ENCODE measurements around the gene HYLS1. TPM values are rescaled to one million over a fixed set of nuclear protein-coding genes. Genes with fewer than 3 reads are reported as not detected.

Gene HYLS1
- total RNA-seq, 4 donors from 2014 or later, result 0.80 to 6.4 (median 3.4) TPM; not detected in 1

DNA sequence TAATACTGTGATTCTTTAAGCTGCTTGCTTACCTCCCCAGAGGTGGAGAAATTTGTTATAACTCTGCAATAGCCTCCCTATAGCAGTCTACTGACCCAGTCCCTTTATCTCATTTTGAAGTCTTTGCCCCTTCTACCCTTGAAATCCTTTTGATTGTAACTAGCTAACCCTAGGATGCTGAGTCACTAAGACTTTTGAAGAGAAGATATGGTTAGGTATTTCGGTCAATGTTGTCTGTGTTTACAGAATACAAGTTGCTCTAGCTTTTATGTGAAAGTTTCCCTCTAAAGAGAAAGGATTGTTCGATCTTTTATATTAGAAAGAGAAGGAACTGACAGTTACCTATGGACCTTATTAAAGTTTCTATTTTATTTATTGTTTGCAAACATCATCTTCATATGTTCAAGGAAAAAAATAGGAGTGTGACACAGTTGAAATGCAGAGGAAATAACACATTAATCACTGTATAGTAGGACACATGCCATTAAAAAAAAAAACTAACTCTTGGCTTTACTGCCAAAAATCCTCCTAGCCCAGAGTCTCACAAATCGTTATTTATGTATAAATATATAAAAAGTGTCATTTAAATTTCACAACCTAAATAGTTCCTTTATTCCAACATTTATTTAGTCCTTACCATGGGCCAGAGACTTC lies 3.1 kb downstream of the HYLS1 start:
- WGBS, 2 donors (ENCODE audit: low coverage in 1 of 2), result 75 to 81% methylated on average over 3 of the region's 3 CpGs
- intact Hi-C loops (cut with DNase I; ENCODE audit: low total_unique reads) (no loop called here), in situ Hi-C loops (cut with MboI; ENCODE audit: low pct_ligation_motif_present in 1 of 4, low pct_unique_long_range_greater_than_20kb in 1 of 4, low sequenced_read_pairs in 3 of 4) (loop anchor here in 1 of 4 donors (25.0 kb wide), 1 partner anchor 278 kb away; no protein-coding TSS in a partner anchor)
- TF ChIP-seq POLR2A (IDR thresholded peaks at IDR 0.05) (no peak), POLR2AphosphoS5 (IDR thresholded peaks at IDR 0.05) (no peak), EP300 (IDR thresholded peaks at IDR 0.05; ENCODE audit: low read depth) (no peak)
- TF ChIP-seq, protein P1, sequence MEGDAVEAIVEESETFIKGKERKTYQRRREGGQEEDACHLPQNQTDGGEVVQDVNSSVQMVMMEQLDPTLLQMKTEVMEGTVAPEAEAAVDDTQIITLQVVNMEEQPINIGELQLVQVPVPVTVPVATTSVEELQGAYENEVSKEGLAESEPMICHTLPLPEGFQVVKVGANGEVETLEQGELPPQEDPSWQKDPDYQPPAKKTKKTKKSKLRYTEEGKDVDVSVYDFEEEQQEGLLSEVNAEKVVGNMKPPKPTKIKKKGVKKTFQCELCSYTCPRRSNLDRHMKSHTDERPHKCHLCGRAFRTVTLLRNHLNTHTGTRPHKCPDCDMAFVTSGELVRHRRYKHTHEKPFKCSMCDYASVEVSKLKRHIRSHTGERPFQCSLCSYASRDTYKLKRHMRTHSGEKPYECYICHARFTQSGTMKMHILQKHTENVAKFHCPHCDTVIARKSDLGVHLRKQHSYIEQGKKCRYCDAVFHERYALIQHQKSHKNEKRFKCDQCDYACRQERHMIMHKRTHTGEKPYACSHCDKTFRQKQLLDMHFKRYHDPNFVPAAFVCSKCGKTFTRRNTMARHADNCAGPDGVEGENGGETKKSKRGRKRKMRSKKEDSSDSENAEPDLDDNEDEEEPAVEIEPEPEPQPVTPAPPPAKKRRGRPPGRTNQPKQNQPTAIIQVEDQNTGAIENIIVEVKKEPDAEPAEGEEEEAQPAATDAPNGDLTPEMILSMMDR (IDR thresholded peaks at IDR 0.05), result no peak
- no peaks in the 10 kb centered on the region for H3K9me3 ChIP-seq
- H3K4me3 ChIP-seq, result no peak overlapping the region
- no peaks in the 10 kb centered on the region for H3K36me3 ChIP-seq
- peaks cover 0 to 23% (median 10%) of the 10 kb centered on the region in 4 donors for H3K4me1 ChIP-seq
- H3K27me3 ChIP-seq, result no peaks in the 10 kb centered on the region
- no peak for DNase-seq
- H3K27ac ChIP-seq, result no peak overlapping the region

- intact Hi-C loops (cut with DNase I; ENCODE audit: low total_unique reads) (no loop called here), in situ Hi-C loops (cut with MboI; ENCODE audit: low pct_ligation_motif_present in 1 of 4, low pct_unique_long_range_greater_than_20kb in 1 of 4, low sequenced_read_pairs in 3 of 4) (loop anchor here in 1 of 4 donors (25.0 kb wide), 1 partner anchor 280 kb away; no protein-coding TSS in a partner anchor)
- Histone ChIP-seq H3K9me3 (no peaks in the 10 kb centered on the region), H3K4me3 (no peak overlapping the region), H3K27ac (no peak overlapping the region), H3K27me3 (no peaks in the 10 kb centered on the region), H3K4me1 (peaks cover 0 to 19% (median 9%) of the 10 kb centered on the region in 4 donors), H3K36me3 (no peaks in the 10 kb centered on the region)
- TF ChIP-seq POLR2AphosphoS5 (IDR thresholded peaks at IDR 0.05) (no peak), EP300 (IDR thresholded peaks at IDR 0.05; ENCODE audit: low read depth) (no peak), POLR2A (IDR thresholded peaks at IDR 0.05) (no peak)
- TF ChIP-seq, protein P1 (IDR thresholded peaks at IDR 0.05), result no peak
- no peak for DNase-seq
Observed at GRCh38 chr11:125892071-125892470, 4.6 kb downstream of the HYLS1 start.

- H3K4me1 ChIP-seq, result peaks cover 0 to 19% (median 8%) of the 10 kb centered on the region in 4 donors
Observed at GRCh38 chr11:125892994-125893393, 5.5 kb downstream of the HYLS1 start.

DNA sequence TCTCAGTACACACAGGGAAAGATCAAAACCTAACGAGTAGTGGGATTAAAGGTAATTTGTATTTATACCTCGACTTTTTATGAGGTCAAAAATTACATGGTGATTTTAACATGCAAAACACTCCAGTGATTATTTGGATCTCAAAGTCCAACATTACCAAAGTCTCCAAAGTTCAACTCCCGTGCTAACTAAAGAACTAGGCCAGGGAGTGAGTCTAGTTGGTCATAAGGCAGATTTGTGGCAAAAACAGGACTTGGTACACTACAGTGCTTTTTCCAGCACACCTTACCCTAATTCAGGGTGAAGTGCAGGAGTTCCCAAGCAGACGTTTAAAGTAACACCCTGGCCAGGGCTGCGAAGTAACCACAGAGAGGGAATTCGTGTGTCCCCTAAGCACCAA lies 14.4 kb downstream of the HYLS1 start:
- Histone ChIP-seq H3K36me3 (no peaks in the 10 kb centered on the region), H3K9me3 (no peaks in the 10 kb centered on the region), H3K4me3 (peak overlapping the region in 1 of 4 donors; percentile 89), H3K27me3 (peaks cover 32% of the 10 kb centered on the region), H3K4me1 (peaks cover 0 to 25% (median 13%) of the 10 kb centered on the region in 4 donors), H3K27ac (no peak overlapping the region)
- TF ChIP-seq, protein P1 (IDR thresholded peaks at IDR 0.05), result no peak
- TF ChIP-seq POLR2AphosphoS5 (IDR thresholded peaks at IDR 0.05), result no peak
- no peak for TF ChIP-seq EP300 (IDR thresholded peaks at IDR 0.05; ENCODE audit: low read depth)
- no peak for TF ChIP-seq POLR2A (IDR thresholded peaks at IDR 0.05)
- WGBS, 2 donors (ENCODE audit: low coverage in 1 of 2), result 82 to 84% methylated on average over 3 to 6 of the region's 6 CpGs
- intact Hi-C loops (cut with DNase I; ENCODE audit: low total_unique reads), result no loop called here
- in situ Hi-C loops (cut with MboI; ENCODE audit: low pct_ligation_motif_present in 1 of 4, low pct_unique_long_range_greater_than_20kb in 1 of 4, low sequenced_read_pairs in 3 of 4), result no loop called here
- no peak for DNase-seq

More at GRCh38 chr11:125892994-125893393, 5.5 kb downstream of the HYLS1 start:
- intact Hi-C loops (cut with DNase I; ENCODE audit: low total_unique reads), result no loop called here
- Histone ChIP-seq H3K27me3 (no peaks in the 10 kb centered on the region), H3K36me3 (no peaks in the 10 kb centered on the region), H3K27ac (peak overlapping the region in 2 of 4 donors; percentile 9 to 20), H3K4me3 (no peak overlapping the region), H3K9me3 (no peaks in the 10 kb centered on the region)
- in situ Hi-C loops (cut with MboI; ENCODE audit: low pct_ligation_motif_present in 1 of 4, low pct_unique_long_range_greater_than_20kb in 1 of 4, low sequenced_read_pairs in 3 of 4), result loop anchor here in 1 of 4 donors (25.0 kb wide), 1 partner anchor 281 kb away; no protein-coding TSS in a partner anchor
- no peak for DNase-seq
- TF ChIP-seq EP300 (IDR thresholded peaks at IDR 0.05; ENCODE audit: low read depth) (no peak), POLR2A (IDR thresholded peaks at IDR 0.05) (no peak), POLR2AphosphoS5 (IDR thresholded peaks at IDR 0.05) (no peak)
- TF ChIP-seq, protein P1 (IDR thresholded peaks at IDR 0.05), result no peak
